Uterus (tissue), 4 donors: ENCODE data around the gene JADE3. TPM values are rescaled to one million over a fixed set of nuclear protein-coding genes. Genes with fewer than 3 reads are reported as not detected.

Experiments
- DNase-seq, 2 donors: peaks; one replicate each; pipeline ENCODE4 v3.0.0-alpha.2; 2019 to 2020
- H3K27ac ChIP-seq, 2 donors: fragments of 200-600 bp; sonication (generic); 1 replicate in 1 of 2; 2 replicates in 1 of 2; pipeline ENCODE4 v1.5.1; 2016 to 2018
- H3K27me3 ChIP-seq, 2 donors: fragments of 200-600 bp; sonication (generic); one replicate each; pipeline ENCODE4 v1.5.1; 2018 to 2019; ENCODE audit warnings: control low read depth in 1 of 2
- H3K36me3 ChIP-seq, 2 donors: fragments of 200-600 bp; sonication (generic); one replicate each; pipeline ENCODE4 v1.5.1; 2019; ENCODE audit warnings: control low read depth in 1 of 2
- H3K4me1 ChIP-seq, 2 donors: fragments of 200-600 bp; sonication (generic); one replicate each; pipeline ENCODE4 v1.5.1; 2018 to 2019; ENCODE audit warnings: control low read depth in 1 of 2
- H3K4me3 ChIP-seq, 2 donors: fragments of 200-600 bp; sonication (generic); 1 replicate in 1 of 2; 2 replicates in 1 of 2; pipeline ENCODE4 v1.5.1; 2018 to 2019; ENCODE audit warnings: mild to moderate bottlenecking in 1 of 2
- H3K9me3 ChIP-seq, 2 donors: fragments of 200-600 bp; sonication (generic); one replicate each; pipeline ENCODE4 v1.5.1; 2019; ENCODE audit warnings: control low read depth in 1 of 2
- POLR2A ChIP-seq, 2 donors: fragments of 450-650 bp; IDR thresholded peaks; one replicate each; pipeline ENCODE4 v1.6.1; 2016; ENCODE audit warnings: antibody characterized with exemption in 2 of 2, mild to moderate bottlenecking in 1 of 2, moderate library complexity in 1 of 2
- intact Hi-C: fragments of 100-400 bp; cut with DNase I; formaldehyde crosslinking; loops from one replicate; pipeline ENCODE4 v1.15.1; 2023; ENCODE audit warnings: low total_unique reads
- small RNA-seq: library from RNA; depleted of rRNA; stranded (forward); fragments of <200 nt; gene quantifications from one replicate; pipeline ENCODE3, GENCODE V24; 2016
- total RNA-seq, 4 donors: library from RNA; depleted of rRNA in 3 of 4; stranded (reverse); fragments of >200 nt in 3 of 4; gene quantifications; one replicate each; pipeline versions ENCODE4 v1.1.0 to v1.2.4, GENCODE V29; 2014 to 2023
- TF ChIP-seq, protein P1 (sequence below), 4 experiments: fragments of 200-600 bp in 2 of 4; fragments of 450-650 bp in 2 of 4; sonication (generic) in 2 of 4; IDR thresholded peaks; one replicate each; pipeline ENCODE4 v1.5.1; 2016 to 2019; ENCODE audit warnings: antibody characterized with exemption in 4 of 4, mild to moderate bottlenecking in 2 of 4, moderate library complexity in 1 of 4
- donor health status: DM: yes; HTN: yes; CAD: no.

Gene JADE3
- total RNA-seq, 4 donors from 2014 or later: 6.9 to 15.5 (median 10.2) TPM

DNA sequence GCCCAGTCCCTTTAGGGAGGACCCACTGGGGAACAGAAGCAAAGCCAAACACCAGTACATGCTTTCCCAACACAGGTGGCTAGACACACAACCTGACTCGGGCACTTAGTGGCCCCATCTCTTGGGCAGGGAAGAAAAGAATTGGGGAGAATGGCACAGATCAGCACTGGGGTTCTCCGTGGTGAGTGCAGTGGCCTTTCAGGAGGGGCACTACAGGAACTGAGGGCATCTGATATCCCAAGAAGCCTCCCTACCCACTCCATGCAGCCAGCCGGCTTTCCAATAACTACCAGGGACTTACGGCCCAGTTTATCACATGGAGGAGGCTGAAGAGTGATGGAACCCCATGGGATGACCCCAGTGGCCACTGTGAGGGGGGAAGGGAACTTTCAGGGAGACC, 189.0 kb downstream of the JADE3 start:
- H3K27me3 ChIP-seq: no peaks in the 10 kb centered on the region
- H3K27ac ChIP-seq: no peak overlapping the region
- no peaks in the 10 kb centered on the region for H3K36me3 ChIP-seq
- no peaks in the 10 kb centered on the region for H3K9me3 ChIP-seq
- no peak for DNase-seq
- intact Hi-C loops: no loop called here
- no peaks in the 10 kb centered on the region for H3K4me1 ChIP-seq
- TF ChIP-seq, protein P1, sequence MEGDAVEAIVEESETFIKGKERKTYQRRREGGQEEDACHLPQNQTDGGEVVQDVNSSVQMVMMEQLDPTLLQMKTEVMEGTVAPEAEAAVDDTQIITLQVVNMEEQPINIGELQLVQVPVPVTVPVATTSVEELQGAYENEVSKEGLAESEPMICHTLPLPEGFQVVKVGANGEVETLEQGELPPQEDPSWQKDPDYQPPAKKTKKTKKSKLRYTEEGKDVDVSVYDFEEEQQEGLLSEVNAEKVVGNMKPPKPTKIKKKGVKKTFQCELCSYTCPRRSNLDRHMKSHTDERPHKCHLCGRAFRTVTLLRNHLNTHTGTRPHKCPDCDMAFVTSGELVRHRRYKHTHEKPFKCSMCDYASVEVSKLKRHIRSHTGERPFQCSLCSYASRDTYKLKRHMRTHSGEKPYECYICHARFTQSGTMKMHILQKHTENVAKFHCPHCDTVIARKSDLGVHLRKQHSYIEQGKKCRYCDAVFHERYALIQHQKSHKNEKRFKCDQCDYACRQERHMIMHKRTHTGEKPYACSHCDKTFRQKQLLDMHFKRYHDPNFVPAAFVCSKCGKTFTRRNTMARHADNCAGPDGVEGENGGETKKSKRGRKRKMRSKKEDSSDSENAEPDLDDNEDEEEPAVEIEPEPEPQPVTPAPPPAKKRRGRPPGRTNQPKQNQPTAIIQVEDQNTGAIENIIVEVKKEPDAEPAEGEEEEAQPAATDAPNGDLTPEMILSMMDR (IDR thresholded peaks at IDR 0.05): no peak
- TF ChIP-seq POLR2A (IDR thresholded peaks at IDR 0.05): no peak
- no peak overlapping the region for H3K4me3 ChIP-seq

Small RNA genes lying within 50 kb of the gene (small RNA-seq; reads per million reads assigned to genes)
- gene RNU6-1189P: not detected

Other genes with a start within 250 kb of the JADE3 start
- gene SLC9A7, start 153.3 kb upstream of the JADE3 start, total RNA-seq: 1 to 10 TPM in 2 of 4 donors, under 1 TPM in 2; 0.51 to 6.4 (median 3.3) TPM
- gene RP2, start 75.4 kb upstream of the JADE3 start, total RNA-seq: 10 to 100 TPM in 1 of 4 donors, 1 to 10 TPM in 3; 1.0 to 33.0 (median 7.0) TPM
- gene RGN, start 166.0 kb downstream of the JADE3 start, total RNA-seq: 10 to 100 TPM in 1 of 4 donors, 1 to 10 TPM in 1, under 1 TPM in 2; 0.59 to 11.3 (median 4.0) TPM
- 10 to 100 TPM; 28.6 to 42.6 (median 35.5) TPM for gene NDUFB11, start 232.3 kb downstream of the JADE3 start, total RNA-seq
- 10 to 100 TPM in 2 of 4 donors, 1 to 10 TPM in 2; 4.4 to 45.4 (median 22.3) TPM for gene RBM10, start 232.8 kb downstream of the JADE3 start, total RNA-seq